Activated naive CD8-positive, alpha-beta T cell treated with anti-CD3 and anti-CD28 coated beads, Interleukin-2, amount 50 U/mL, for 24 hours (primary cell): ENCODE measurements around the gene CA7.
"Not testable (repeated sequence)": the region's sequence is repeated elsewhere in the genome, so short reads cannot be mapped to it uniquely, and the experiment has no call there.

Experiments used
- ATAC-seq: fragments of 150-1000 bp; cut with Tn5 transposase; one replicate; pipeline ENCODE4 v1.10.0; 2021
- DNase-seq: peaks from one replicate; pipeline ENCODE4 v3.0.0; 2021
- H3K27ac Mint-ChIP-seq: one replicate; pipeline ENCODE4 v1.8.0; 2021; ENCODE audit warnings: mild to moderate bottlenecking, mixed read lengths
- H3K27me3 Mint-ChIP-seq: one replicate; pipeline ENCODE4 v1.8.0; 2021; ENCODE audit warnings: mixed read lengths
- H3K36me3 Mint-ChIP-seq: one replicate; pipeline ENCODE4 v1.8.0; 2021; ENCODE audit warnings: low read depth, mixed read lengths
- H3K4me1 Mint-ChIP-seq: one replicate; pipeline ENCODE4 v1.8.0; 2021; ENCODE audit warnings: mixed read lengths
- H3K4me3 Mint-ChIP-seq: one replicate; pipeline ENCODE4 v1.8.0; 2021; ENCODE audit warnings: mild to moderate bottlenecking, moderate library complexity, mixed read lengths
- H3K9me3 Mint-ChIP-seq: one replicate; pipeline ENCODE4 v1.8.0; 2021; ENCODE audit warnings: mixed read lengths

CA7 gene

GRCh38 chr16:66853261-66854139, 9.3 kb downstream of the CA7 start:
- no peaks in the 10 kb centered on the region for H3K27me3 Mint-ChIP-seq
- no peaks in the 10 kb centered on the region for H3K36me3 Mint-ChIP-seq
- no peaks in the 10 kb centered on the region for H3K9me3 Mint-ChIP-seq
- ATAC-seq (no peak), DNase-seq (no peak)
- no peak overlapping the region for H3K27ac Mint-ChIP-seq
- no peaks in the 10 kb centered on the region for H3K4me1 Mint-ChIP-seq
- no peak overlapping the region for H3K4me3 Mint-ChIP-seq

GRCh38 chr16:66856184-66856730, 12.0 kb downstream of the CA7 start:
- Mint-ChIP-seq H3K36me3 (no peaks in the 10 kb centered on the region), H3K27ac (no peak overlapping the region), H3K27me3 (no peaks in the 10 kb centered on the region), H3K9me3 (no peaks in the 10 kb centered on the region), H3K4me1 (no peaks in the 10 kb centered on the region), H3K4me3 (no peak overlapping the region)
- DNase-seq (no peak), ATAC-seq (no peak)

- H3K36me3 Mint-ChIP-seq = no peaks in the 10 kb centered on the region
Measured at GRCh38 chr16:66856801-66857200, 12.6 kb downstream of the CA7 start.

GRCh38 chr16:66857437-66857836, 13.2 kb downstream of the CA7 start:
- Mint-ChIP-seq H3K9me3 (no peaks in the 10 kb centered on the region), H3K27me3 (no peaks in the 10 kb centered on the region), H3K27ac (no peak overlapping the region), H3K36me3 (no peaks in the 10 kb centered on the region), H3K4me3 (no peak overlapping the region), H3K4me1 (no peaks in the 10 kb centered on the region)
- ATAC-seq = no peak
- no peak for DNase-seq

More at GRCh38 chr16:66856801-66857200, 12.6 kb downstream of the CA7 start:
- no peaks in the 10 kb centered on the region for H3K4me1 Mint-ChIP-seq
- H3K27me3 Mint-ChIP-seq = no peaks in the 10 kb centered on the region
- H3K27ac Mint-ChIP-seq = no peak overlapping the region
- DNase-seq (no peak), ATAC-seq (no peak)
- no peaks in the 10 kb centered on the region for H3K9me3 Mint-ChIP-seq
- H3K4me3 Mint-ChIP-seq = no peak overlapping the region

GRCh38 chr16:66858740-66859396, 14.7 kb downstream of the CA7 start:
- Mint-ChIP-seq H3K36me3 (no peaks in the 10 kb centered on the region), H3K4me1 (no peaks in the 10 kb centered on the region), H3K9me3 (no peaks in the 10 kb centered on the region), H3K4me3 (no peak overlapping the region), H3K27ac (no peak overlapping the region), H3K27me3 (no peaks in the 10 kb centered on the region)
- ATAC-seq (no peak), DNase-seq (no peak)

GRCh38 chr16:66859397-66860068, 15.3 kb downstream of the CA7 start:
- no peaks in the 10 kb centered on the region for H3K36me3 Mint-ChIP-seq
- no peaks in the 10 kb centered on the region for H3K27me3 Mint-ChIP-seq
- no peaks in the 10 kb centered on the region for H3K4me1 Mint-ChIP-seq
- ATAC-seq = no peak
- no peaks in the 10 kb centered on the region for H3K9me3 Mint-ChIP-seq
- no peak overlapping the region for H3K27ac Mint-ChIP-seq
- no peak for DNase-seq
- no peak overlapping the region for H3K4me3 Mint-ChIP-seq

GRCh38 chr16:66862023-66862520, 17.9 kb downstream of the CA7 start:
- ATAC-seq = no peak
- Mint-ChIP-seq H3K4me3 (no peak overlapping the region), H3K9me3 (no peaks in the 10 kb centered on the region), H3K4me1 (no peaks in the 10 kb centered on the region), H3K27ac (no peak overlapping the region), H3K36me3 (no peaks in the 10 kb centered on the region), H3K27me3 (no peaks in the 10 kb centered on the region)
- no peak for DNase-seq

GRCh38 chr16:66863707-66864106, 19.5 kb downstream of the CA7 start:
- peaks cover 1% of the 10 kb centered on the region for H3K4me1 Mint-ChIP-seq
- no peak overlapping the region for H3K4me3 Mint-ChIP-seq
- H3K36me3 Mint-ChIP-seq = no peaks in the 10 kb centered on the region
- no peak overlapping the region for H3K27ac Mint-ChIP-seq
- no peaks in the 10 kb centered on the region for H3K9me3 Mint-ChIP-seq
- DNase-seq (no peak), ATAC-seq (no peak)
- peaks cover 2% of the 10 kb centered on the region for H3K27me3 Mint-ChIP-seq

- H3K27me3 Mint-ChIP-seq = peaks cover 4% of the 10 kb centered on the region
Measured at GRCh38 chr16:66869424-66869823, 25.2 kb downstream of the CA7 start.

GRCh38 chr16:66871363-66871762, 27.1 kb downstream of the CA7 start:
- not testable (repeated sequence) for H3K9me3 Mint-ChIP-seq, H3K36me3 Mint-ChIP-seq, H3K27ac Mint-ChIP-seq, ATAC-seq, H3K4me3 Mint-ChIP-seq, H3K27me3 Mint-ChIP-seq, DNase-seq
- H3K4me1 Mint-ChIP-seq = peaks cover 43% of the 10 kb centered on the region

More at GRCh38 chr16:66869424-66869823, 25.2 kb downstream of the CA7 start:
- no peak for DNase-seq
- Mint-ChIP-seq H3K27ac (no peak overlapping the region), H3K4me3 (no peak overlapping the region), H3K4me1 (peaks cover 25% of the 10 kb centered on the region), H3K36me3 (no peaks in the 10 kb centered on the region), H3K9me3 (no peaks in the 10 kb centered on the region)
- no peak for ATAC-seq

GRCh38 chr16:66871840-66872239, 27.6 kb downstream of the CA7 start:
- peaks cover 47% of the 10 kb centered on the region for H3K4me1 Mint-ChIP-seq
- H3K4me3 Mint-ChIP-seq = peak overlapping the region; percentile 17
- no peak overlapping the region for H3K27ac Mint-ChIP-seq

GRCh38 chr16:66872559-66872942, 28.3 kb downstream of the CA7 start:
- H3K27ac Mint-ChIP-seq = peak overlapping the region; percentile 85
- H3K36me3 Mint-ChIP-seq = peaks cover 5% of the 10 kb centered on the region
- H3K9me3 Mint-ChIP-seq = peaks cover 10% of the 10 kb centered on the region
- ATAC-seq (no peak), DNase-seq (no peak)
- peaks cover 50% of the 10 kb centered on the region for H3K4me1 Mint-ChIP-seq
- H3K4me3 Mint-ChIP-seq = peak overlapping the region; percentile 81
- peaks cover 4% of the 10 kb centered on the region for H3K27me3 Mint-ChIP-seq

More at GRCh38 chr16:66871840-66872239, 27.6 kb downstream of the CA7 start:
- DNase-seq (no peak), ATAC-seq (no peak)
- Mint-ChIP-seq H3K27me3 (peaks cover 4% of the 10 kb centered on the region), H3K9me3 (peaks cover 10% of the 10 kb centered on the region), H3K36me3 (peaks cover 5% of the 10 kb centered on the region)

- H3K4me1 Mint-ChIP-seq = peaks cover 54% of the 10 kb centered on the region
- DNase-seq = peak; percentile 97
Measured at GRCh38 chr16:66872943-66873684, 28.9 kb downstream of the CA7 start.

GRCh38 chr16:66873685-66874055, 29.5 kb downstream of the CA7 start:
- Mint-ChIP-seq H3K36me3 (peaks cover 10% of the 10 kb centered on the region), H3K4me3 (peak overlapping the region; percentile 81), H3K9me3 (peaks cover 10% of the 10 kb centered on the region), H3K4me1 (peaks cover 60% of the 10 kb centered on the region), H3K27ac (peak overlapping the region; percentile 88), H3K27me3 (peaks cover 2% of the 10 kb centered on the region)
- DNase-seq (no peak), ATAC-seq (no peak)

More at GRCh38 chr16:66872943-66873684, 28.9 kb downstream of the CA7 start:
- Mint-ChIP-seq H3K27ac (peak overlapping the region; percentile 85), H3K27me3 (peaks cover 2% of the 10 kb centered on the region), H3K36me3 (peaks cover 8% of the 10 kb centered on the region), H3K9me3 (peaks cover 10% of the 10 kb centered on the region), H3K4me3 (peak overlapping the region; percentile 81)
- ATAC-seq = peak; percentile 87
